GM04503 (cell line): ENCODE data around the gene TLL2.

ENCODE experiments used
- DNase-seq: peaks from one replicate; pipeline ENCODE4 v3.0.0-alpha.2; 2012; ENCODE audit warnings: low read depth

TLL2 gene

DNA sequence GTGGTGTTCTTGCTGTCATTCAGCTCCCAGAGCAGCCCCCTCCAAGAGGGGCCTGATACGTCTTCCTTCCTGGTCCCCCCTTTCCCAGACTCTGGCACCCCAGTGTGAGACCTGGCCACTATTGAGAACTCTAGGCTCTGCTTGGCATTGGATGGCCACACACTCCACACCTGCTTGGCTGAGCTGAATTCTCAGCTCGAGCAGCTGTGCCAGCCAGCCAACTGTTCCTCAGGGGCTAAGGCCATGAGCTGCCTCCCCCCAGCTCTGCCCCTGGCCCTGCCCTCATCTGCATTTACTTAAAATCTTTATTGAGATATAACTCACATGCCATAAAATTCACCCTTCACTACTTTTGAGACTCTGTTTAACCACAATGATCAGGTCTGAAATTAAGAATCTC is 6.7 kb downstream of the TLL2 start:
- DNase-seq: no peak

DNA sequence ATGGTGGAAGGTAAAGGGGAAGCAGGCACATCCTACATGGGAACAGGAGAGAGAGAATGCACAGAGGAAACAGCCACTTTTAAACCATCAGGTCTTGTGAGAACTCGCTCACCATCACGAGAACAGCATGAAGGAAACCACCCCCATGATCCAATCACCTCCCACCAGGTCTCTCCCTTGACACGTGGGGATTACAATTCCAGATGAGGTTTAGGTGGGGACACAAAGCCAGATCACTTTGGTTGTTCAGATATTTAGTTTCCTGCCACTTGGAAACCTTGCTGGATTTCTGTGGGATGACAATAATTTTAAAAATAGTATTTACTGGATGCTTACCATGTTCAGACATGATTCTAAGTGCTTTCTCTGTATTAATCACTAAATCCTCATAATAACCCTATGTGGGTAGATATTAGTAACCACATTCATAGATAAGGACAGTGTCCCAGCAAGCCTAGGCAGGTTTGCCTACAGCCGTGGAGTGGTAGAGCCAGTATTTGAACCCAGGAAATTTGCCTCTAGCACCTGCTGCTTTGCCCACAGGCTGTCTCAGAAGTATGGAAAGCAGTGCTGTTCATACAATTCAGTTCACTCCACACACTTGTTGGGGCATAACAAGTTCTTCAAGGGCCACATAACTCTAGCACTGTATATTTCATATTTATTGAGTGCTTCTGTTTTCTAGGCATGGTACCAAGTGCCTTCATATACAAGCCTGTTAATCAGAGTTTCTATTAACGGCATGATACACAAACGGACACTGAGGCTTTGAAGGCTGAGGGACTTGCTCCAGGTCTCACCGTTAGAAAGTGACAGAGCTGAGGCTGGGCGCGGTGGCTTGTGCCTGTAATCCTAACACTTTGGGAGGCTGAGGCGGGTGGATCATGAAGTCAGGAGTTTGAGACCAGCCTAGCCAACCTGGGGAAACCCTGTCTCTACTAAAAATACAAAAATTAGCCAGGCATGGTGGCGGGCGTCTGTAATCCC is 8.3 kb downstream of the TLL2 start:
- DNase-seq: no peak

DNA sequence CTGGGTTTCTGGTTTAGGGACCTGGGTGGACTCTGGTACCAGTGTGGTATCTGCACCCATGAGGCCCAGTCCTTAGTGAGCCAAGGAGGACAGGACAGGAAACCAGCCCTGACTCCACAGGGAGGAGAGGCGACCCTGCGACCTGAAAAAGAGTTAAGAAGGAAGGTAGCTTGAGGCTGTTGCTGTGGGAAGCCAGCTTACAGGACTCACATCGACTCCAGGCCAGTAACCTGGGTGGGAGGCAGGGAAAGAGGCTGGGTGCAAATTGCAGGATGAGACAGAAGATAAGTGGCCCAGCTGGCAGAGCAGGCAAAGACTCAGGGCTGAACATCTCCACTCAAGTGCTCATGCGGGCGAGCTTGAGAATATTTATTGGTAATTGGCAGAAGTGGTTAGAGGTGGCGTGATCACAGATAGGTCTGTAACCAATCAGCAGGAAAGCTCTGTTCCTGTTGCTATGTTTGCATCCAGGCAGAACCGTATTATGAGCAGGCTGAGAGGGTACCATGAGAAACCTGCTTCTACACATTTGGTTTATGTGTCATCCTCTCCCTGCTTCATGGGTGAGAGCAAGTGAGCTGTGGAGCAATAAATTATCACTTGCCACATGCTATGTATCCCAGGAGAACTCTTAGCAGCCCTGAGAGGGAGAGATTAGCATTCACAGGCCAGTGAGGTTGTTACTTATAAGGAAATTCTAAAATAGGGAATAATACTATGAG is 11.0 kb downstream of the TLL2 start:
- DNase-seq: no peak

DNA sequence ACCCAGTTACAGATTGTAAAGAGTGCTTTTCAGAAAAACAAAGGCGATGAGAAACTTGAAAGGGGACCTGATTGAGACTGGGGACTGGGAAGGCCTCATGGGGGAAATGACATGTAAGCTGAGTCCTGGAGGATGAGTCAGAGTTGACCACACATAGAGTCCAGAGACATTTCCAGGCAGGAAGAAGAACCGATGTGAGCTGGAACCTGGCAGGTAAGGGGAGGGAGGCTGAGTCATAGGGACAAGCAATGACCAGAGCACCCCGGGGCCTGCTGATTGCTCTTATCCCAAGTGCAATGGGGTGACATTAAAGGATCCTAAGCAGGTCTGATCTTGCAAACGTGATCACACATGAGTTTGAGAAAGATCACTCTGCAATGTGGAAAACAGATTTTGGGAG is 11.7 kb downstream of the TLL2 start:
- no peak for DNase-seq

DNA sequence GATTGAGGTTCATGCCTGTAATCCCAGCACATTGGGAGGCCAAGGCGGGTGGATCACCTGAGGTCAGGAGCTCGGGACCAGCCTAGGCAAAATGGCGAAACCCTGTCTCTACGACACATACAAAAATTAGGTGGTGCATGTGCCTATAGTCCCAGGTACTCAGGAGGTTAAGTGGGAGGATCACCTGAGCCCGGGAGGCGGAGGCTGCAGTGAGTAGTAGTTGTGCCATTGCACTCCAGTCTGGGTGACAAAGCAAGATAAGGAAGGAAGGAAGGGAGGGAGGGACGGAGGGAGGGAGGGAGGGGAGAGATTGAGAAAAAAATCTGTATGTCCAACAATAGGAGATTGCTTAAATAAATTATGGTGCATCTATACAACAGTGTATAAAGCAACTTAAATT is 13.2 kb downstream of the TLL2 start:
- DNase-seq: no peak

DNA sequence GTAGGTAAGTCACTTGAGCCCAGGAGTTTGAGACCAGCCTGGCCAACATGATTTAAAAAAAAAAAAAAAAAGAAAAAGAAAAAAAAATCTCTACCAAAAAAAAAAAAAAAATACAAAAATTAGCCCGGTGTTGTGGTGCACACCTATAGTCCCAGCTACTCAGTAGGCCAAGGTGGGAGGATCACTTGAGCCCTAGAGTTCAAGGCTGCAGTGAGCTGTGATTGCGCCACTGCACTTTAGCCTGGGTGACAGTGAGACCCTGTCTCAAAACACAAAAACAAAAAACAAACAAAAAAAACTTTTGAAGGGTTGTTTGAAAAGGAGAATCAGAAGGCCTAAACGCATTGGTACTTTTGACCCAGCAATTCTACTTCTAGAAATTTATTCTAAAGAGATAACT is 13.7 kb downstream of the TLL2 start:
- DNase-seq: no peak

DNA sequence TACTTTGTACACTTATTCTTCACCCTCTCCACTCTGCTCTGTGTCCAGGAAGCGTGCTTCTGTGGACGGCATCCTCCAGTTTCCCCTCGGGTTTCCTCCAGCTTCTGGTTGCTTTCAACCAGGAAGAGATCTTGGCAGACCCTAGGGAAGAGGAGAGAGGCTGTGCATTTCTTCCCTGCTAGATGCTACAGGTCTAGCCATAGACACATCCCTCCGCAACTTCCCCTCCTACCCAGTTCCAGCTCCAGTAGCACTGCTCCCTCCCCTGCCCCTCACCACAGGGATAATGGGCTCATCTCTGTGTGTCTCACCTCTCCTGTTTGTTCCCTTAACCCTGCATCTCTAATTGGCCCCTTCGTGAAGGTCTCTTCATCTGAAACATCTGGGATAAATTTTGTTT is 16.3 kb downstream of the TLL2 start:
- DNase-seq: no peak

DNA sequence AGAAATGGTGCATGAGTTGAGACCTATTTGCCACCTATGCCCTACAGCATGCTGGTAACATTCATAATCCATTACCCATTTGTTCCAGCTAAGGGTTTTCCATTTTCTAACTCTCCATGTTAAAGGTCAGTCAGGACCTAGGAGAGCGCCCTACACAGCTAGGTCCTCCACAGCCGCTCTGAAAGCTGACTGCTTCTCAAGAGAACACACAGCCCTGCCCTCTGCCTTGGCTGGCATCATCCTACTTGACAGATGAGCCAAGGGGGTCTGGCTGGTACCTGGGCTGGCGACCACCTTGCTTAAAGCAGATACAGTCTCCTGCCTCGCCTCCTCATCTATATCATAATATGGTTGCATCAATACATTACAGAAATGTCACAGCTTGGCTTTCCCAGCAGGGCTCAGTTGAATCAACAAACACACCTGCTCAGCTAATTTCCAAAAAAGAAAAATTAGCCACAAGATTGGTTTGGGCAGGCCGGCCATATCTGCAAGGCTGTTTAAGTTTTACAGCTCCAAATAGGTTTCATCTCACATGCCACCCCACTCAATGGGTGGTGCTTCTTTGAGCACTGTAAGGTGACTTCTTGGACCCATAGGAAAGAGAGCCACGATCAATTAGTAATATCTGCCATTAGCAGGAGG is 17.3 kb downstream of the TLL2 start:
- no peak for DNase-seq

DNA sequence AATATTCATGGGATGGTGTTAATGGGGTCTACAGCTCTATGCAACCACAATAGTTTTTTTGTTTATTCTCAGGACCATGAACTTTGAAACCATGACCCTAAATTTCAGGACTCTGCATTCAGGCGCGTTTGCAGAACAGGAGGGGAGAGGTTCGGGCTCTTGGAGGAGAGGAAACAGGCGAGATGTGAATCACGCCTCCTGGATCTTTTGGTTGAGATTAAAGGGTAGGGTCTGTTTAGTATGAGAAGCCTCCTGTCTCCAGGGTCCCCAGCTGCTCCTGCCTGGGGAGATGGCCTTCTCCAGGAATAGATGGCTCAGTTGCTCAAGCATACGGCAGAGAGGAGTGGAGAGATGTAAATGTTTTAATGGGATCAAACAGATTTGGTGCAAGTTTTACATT is 18.2 kb downstream of the TLL2 start:
- DNase-seq: no peak

DNA sequence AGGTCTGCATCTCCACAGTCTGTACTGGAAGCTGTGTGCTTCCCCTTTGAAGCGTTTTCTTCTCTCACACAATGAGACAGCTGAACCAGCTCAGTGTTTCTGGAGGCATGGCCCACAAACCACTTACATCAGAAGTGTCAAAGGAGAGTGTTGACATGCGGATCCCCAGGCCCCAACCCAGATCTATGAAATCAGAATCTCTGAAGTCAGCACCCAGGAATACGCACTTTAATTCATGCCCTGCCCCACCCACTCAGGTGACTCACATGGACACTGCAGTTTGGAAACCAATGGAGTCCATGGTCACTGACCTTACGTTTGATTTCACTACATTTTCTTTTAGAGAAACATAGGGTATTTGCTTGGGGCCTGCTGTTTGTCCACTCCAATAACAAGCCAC is 19.0 kb downstream of the TLL2 start:
- DNase-seq: no peak

DNA sequence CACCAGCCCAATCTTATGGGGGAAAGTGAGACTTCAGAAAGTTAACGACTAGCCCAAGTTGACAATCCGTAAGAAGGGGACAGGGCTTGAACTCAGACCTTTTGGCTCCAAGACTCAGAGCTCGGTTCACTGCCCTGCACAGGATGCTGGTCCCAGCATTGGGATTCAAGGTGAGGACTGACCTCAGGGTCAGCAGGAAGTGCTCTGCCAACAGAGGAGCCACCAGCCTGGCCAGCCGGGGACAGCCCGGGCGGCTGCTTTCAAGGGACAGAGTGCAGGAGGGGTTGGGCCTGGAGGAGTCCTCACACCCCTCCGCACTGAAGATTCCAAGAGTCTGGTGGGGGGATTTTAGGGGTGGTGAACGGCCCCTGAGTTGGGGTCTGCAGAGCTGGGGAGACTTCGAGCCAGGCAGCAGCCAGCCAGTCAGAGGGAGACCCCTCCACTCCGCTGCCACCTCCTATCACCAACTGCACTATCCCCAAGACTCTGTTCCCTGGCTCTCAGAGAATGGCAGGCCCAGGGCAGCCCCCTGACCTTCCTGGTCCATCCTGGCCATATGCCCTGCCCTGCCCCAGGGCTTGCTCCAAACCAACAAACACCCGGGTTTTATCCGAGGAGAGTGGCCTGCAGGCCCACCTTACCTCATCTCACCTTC is 19.7 kb downstream of the TLL2 start:
- DNase-seq: no peak

DNA sequence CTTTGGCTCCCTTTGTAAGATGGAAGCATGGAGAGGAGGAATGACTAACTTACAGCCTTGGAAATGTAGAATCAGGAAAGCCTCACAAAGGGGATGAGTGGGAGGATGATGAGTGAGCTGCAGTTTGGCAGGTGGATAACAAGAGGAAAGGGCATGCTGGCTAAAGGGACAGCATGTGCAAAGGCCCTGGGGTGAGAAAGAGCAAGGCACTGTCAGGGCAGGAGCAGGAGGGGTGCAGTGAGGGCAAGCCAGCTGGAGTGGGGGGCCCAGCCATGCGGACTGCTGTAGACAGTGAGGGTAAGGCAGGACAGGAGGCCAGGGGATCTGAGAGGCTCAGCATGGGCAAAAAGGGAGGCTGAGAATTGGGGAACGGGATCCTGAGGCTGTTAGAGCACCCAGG is 20.5 kb downstream of the TLL2 start:
- DNase-seq: no peak

DNA sequence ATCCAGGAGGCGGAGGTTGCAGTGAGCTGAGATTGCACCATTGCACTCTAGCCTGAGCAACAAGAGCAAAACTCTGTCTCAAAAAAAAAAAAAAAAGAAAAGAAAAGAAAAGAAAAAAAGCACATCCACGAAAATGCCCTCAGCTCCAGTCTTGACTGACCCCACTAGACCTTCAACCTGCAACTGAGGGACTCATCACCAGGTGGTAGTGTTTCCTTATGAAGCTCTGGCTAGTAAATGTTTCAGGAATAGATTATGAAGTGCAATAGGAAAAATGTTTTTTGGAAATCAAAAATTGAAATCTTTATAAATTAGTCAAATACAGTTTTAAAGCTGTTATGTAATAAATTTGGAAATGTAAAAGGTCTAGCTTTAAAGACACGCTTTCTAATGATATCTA is 22.4 kb downstream of the TLL2 start:
- no peak for DNase-seq

DNA sequence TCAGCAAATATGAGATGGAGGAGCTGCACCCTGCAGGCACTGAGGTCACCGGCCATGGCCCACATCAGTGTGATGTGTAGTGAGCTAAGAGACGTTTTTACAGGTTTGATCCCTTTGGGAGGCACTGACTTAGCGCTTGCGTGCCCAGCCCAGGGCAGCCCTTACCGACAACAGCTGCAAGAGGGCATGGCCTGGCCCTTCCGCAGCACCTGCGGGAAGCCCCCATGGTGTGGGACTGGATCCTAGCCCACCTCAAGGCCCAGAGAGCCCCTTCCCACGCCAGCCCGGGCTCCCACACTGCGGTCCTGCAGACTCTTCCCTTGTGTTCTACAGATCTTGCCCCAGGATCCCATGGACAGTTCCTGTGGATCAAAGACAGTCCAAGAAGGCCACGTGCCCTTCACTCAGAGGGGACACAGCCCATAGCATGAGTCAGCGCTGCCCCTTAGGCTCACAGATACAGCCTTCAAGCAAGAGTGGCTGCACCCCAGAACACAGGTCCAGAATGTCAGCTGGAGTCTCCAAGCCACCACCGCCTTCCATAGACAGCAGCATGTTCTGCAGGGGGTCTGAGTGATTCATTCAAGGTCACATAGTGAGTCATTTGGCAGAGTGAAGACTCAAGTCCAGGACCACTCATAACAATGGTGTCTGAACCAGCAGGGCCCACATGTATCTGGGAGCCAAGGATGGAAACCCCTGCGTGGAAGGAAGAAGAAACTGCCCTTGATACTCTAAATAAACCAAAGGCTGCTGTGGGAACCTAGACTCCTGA is 25.4 kb downstream of the TLL2 start:
- DNase-seq: no peak

DNA sequence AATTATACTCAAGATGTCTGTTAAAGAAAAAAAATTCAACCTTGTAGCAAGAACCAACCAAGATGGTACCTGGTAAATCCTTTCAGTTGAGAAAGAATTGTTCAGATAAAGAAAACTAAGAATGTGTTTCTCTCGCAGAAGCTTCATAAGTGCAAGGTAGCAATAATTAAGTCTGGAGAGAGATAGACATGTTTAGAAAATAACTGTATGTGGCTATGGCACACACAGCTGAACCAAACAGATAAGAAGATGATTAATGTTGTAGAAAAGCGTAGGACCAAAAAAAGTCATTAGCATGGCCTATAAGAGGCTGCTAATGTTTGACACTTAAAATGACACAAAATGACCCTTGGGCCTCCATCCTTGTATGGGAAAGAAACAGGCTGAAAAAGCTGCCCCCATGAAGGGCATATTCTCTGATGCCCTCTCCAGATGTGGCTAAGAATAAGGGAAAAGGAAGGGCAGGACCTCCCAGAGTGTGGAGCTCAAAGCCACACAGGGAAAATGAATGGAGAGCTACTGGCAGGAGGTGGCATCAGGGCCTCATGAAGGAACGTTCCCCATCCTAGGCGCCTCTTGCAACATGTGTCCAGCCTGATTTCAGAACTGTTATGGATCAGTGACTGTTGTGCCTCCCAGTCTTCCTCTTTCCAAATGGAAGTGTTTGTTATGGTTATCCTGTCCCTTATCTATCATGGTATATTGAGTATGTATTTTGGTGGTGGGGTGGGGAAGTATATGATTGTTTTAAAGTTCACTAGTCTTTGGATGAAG is 30.7 kb downstream of the TLL2 start:
- DNase-seq: no peak

DNA sequence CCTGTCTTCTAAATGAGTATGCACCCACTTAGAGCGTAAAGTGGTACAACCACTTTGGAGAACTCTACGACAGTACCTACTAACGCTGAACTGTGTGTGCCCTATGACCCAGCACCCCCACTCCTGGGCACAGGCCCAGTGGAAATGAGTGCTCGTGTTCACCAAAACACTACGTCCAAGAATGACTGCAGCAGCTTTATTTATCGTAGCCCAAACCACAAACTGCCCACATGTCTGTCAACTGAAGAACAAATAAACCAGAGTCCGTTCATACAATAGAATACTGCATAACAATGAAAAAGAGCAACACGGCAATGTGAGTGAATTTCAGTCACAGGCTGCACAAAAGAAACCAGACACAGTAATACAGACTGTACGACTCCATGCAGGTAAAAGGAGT is 35.4 kb downstream of the TLL2 start:
- no peak for DNase-seq

DNA sequence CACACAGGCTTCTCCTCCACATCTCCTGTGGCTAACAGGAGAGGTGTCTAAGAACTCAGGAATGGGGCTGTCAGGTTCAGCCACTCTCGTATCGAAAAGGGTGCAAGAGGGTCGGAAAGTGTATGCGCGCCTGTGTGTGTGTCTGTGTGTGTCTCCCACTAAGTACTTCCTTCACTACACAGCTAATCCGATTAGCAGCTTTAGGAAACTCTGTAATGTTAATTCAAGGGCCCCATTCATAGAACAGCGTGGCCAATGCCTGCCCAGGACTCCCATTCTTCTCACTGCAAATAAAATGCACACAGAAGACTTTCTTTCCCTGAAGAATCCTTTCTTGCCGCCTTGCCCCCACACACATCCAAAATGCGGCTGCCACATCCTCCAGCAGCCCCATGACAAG is 39.9 kb downstream of the TLL2 start:
- DNase-seq: no peak

DNA sequence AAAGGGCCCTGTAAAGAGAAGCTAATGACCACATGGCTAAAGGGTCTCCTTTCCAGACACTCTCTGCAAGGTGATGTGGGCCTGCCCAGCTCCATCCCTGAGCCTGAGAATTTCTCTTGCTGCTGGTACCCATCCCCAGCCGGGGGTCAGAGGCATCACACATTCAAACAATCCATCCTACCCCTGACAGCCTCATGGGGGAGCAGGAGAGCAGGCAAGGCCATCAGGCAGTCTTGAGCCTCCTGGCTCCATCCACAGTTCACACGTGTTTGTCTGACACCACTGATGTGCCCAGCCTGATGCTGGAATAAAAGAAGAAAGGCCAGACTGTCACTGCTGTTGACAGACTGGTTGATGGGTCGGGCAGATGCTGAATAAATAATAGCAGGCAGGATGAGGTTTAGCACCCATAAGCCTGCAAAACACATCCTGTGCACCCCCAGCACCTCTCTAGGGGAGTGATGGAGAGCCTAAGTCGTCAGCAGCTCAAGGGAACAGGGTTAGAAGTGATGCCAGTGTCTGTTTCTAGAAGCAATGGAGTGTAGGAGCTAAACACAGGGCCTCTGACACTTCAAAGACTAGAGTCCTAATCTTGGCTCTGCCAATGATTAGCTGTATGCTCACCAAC is 43.5 kb downstream of the TLL2 start:
- no peak for DNase-seq

DNA sequence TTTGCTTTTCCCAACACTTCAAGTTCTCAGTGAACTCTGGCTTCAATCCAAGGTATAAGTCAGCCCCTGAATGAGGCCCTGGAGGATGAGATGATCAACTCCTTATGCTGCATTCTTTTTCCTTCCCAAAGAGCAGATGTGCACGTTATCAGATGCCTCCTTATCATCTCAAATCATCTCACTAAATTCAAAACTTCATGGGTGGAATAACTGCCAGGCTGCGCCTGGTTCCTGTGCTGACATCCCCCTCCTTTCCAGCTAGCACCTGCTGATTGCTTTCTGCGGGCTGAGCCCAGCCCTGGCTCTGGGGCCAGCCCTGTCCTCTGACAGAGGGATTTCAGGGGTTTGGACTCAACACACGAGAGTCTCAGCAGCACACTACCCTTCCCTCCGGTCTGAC is 44.9 kb downstream of the TLL2 start:
- no peak for DNase-seq

DNA sequence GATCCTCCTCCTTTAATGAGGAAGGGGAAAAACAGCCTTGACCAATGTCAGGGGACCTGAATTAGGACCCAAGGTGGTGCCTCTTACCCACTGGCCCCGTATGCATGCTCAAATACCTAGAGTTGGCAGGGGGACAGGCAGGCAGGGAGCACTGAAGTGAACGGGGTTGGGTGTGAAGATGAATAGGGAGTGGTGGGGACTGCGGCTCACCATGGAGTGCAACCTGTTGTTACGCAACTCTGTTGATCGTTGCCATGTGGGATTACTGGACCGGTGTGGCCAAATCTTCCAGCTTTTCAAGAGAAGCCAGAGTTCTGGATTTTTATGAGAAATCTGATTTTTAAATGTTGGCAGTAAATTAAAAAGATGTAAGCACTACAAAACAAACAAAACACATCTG is 48.1 kb downstream of the TLL2 start:
- DNase-seq: no peak
